ENCODE results near the gene CNTN6.

DNA sequence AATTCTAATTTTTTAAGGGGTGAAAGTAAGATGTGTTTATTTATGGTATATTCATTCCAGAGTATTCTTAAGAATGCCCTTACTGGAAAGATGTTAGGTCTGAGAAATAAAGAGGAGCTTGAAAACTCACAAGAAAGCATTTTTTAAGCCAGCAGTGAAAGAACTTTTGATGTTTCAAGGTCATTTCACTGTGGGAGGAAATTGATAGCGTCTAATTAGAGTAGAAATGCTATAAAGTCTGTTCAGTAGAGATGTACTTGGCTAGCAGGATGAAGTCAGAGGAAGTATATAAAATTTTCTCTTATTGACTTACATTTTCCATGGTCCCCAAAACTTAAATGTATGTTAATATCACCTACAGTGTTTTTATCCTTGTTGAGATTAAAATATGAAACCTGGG lies 354.6 kb downstream of the CNTN6 start:
- TF ChIP-seq, protein P1, sequence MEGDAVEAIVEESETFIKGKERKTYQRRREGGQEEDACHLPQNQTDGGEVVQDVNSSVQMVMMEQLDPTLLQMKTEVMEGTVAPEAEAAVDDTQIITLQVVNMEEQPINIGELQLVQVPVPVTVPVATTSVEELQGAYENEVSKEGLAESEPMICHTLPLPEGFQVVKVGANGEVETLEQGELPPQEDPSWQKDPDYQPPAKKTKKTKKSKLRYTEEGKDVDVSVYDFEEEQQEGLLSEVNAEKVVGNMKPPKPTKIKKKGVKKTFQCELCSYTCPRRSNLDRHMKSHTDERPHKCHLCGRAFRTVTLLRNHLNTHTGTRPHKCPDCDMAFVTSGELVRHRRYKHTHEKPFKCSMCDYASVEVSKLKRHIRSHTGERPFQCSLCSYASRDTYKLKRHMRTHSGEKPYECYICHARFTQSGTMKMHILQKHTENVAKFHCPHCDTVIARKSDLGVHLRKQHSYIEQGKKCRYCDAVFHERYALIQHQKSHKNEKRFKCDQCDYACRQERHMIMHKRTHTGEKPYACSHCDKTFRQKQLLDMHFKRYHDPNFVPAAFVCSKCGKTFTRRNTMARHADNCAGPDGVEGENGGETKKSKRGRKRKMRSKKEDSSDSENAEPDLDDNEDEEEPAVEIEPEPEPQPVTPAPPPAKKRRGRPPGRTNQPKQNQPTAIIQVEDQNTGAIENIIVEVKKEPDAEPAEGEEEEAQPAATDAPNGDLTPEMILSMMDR (IDR thresholded peaks at IDR 0.05), result no peak
- TF ChIP-seq EP300 (IDR thresholded peaks at IDR 0.05), result no peak
- TF ChIP-seq JUNB (IDR thresholded peaks at IDR 0.05), result no peak
- TF ChIP-seq RAD21 (conservative IDR thresholded peaks at IDR 0.05 in 1 of 2, IDR thresholded peaks at IDR 0.05 in 1 of 2), result no peak
- TF ChIP-seq RFX5 (IDR thresholded peaks at IDR 0.05), result no peak
- no peak for TF ChIP-seq HEYL (CRISPR knock-in tag; IDR thresholded peaks at IDR 0.05)
- no peak for TF ChIP-seq POLR2AphosphoS2 (conservative IDR thresholded peaks at IDR 0.05; ENCODE audit: low read length)
- no peak for TF ChIP-seq ESRRA (IDR thresholded peaks at IDR 0.05; ENCODE audit: borderline replicate concordance, low read length)
- TF ChIP-seq EHMT2 (IDR thresholded peaks at IDR 0.05; ENCODE audit: low read depth), result no peak
- TF ChIP-seq MAFK (IDR thresholded peaks at IDR 0.05; ENCODE audit: partially characterized antibody), result no peak
